Measurements from ENCODE around the gene PRPF8. TPM values are rescaled to one million over a fixed set of nuclear protein-coding genes. Genes with fewer than 3 reads are reported as not detected.

Gene PRPF8
- total and polyA plus RNA-seq, 2 experiments from 2014 or later, result 72.2 to 93.8 TPM

- Histone ChIP-seq H3K9me2 (ENCODE audit: insufficient read depth) (no peaks in the 10 kb centered on the region), H3K9me3 (ENCODE audit: low read depth) (no peaks in the 10 kb centered on the region), H3K79me2 (ENCODE audit: insufficient read depth) (peaks cover 16% of the 10 kb centered on the region), H3F3A (ENCODE audit: insufficient read depth) (peaks cover 13% of the 10 kb centered on the region), H3K36me3 (ENCODE audit: low read depth) (peaks cover 8% of the 10 kb centered on the region; the same call in 1 of the 2 replicates), H3K4me2 (ENCODE audit: unreplicated experiment) (no peak overlapping the region), H3K9ac (no peak overlapping the region; the same call in 1 of the 2 replicates), H2AFZ (no peak overlapping the region), H3K4me1 (ENCODE audit: insufficient read depth) (peaks cover 13% of the 10 kb centered on the region), H3K27ac (peak overlapping the region; percentile 99; the same call in 1 of the 2 replicates), H3K4me3 (no peak overlapping the region), H4K20me1 (ENCODE audit: insufficient read depth) (peaks cover 7% of the 10 kb centered on the region; the same call in 1 of the 2 replicates), H3K27me3 (replicated peaks; ENCODE audit: insufficient read depth) (no peaks in the 10 kb centered on the region)
- in situ Hi-C loops (cut with MboI), result no loop called here
- no peak for TF ChIP-seq EZH2 (IDR thresholded peaks at IDR 0.05; ENCODE audit: insufficient read depth, poor library complexity, severe bottlenecking)
- TF ChIP-seq EZH2phosphoT487 (IDR thresholded peaks at IDR 0.05; ENCODE audit: insufficient read depth, low read depth), result no peak
- 72% methylated on average over 19 of the region's 19 CpGs for WGBS, 2 experiments (ENCODE audit: low coverage in 1 of 2, low lambda C conversion rate in 2 of 2, missing lambda C conversion rate in 2 of 2)
- DNase-seq, result no peak
These were observed 33.9 kb upstream of the PRPF8 start for GRCh38 chr17:1718362-1719165.

- peaks cover 28% of the 10 kb centered on the region for H3K4me1 ChIP-seq (ENCODE audit: insufficient read depth)
- H3K4me2 ChIP-seq (ENCODE audit: unreplicated experiment), result peak overlapping the region; percentile 95
- no peaks in the 10 kb centered on the region for H3K9me3 ChIP-seq (ENCODE audit: low read depth)
- H3K27me3 ChIP-seq (replicated peaks; ENCODE audit: insufficient read depth), result no peaks in the 10 kb centered on the region
- H3K79me2 ChIP-seq (ENCODE audit: insufficient read depth), result peaks cover 31% of the 10 kb centered on the region
- peaks cover 23% of the 10 kb centered on the region for H3F3A ChIP-seq (ENCODE audit: insufficient read depth)
- peak overlapping the region; percentile 97 for H3K9ac ChIP-seq
- peak overlapping the region; percentile 84 for H2AFZ ChIP-seq
- peak; percentile 100 for DNase-seq
- H3K4me3 ChIP-seq, result peak overlapping the region; percentile 83
- H3K9me2 ChIP-seq (ENCODE audit: insufficient read depth), result no peaks in the 10 kb centered on the region
- 1 to 2% methylated on average over 13 of the region's 13 CpGs for WGBS, 2 experiments (ENCODE audit: low coverage in 1 of 2, low lambda C conversion rate in 2 of 2, missing lambda C conversion rate in 2 of 2)
- peaks cover 21% of the 10 kb centered on the region; the same call in 1 of the 2 replicates for H4K20me1 ChIP-seq (ENCODE audit: insufficient read depth)
- TF ChIP-seq EZH2phosphoT487 (IDR thresholded peaks at IDR 0.05; ENCODE audit: insufficient read depth, low read depth) (no peak), EZH2 (IDR thresholded peaks at IDR 0.05; ENCODE audit: insufficient read depth, poor library complexity, severe bottlenecking) (no peak)
- peak overlapping the region; percentile 99 for H3K27ac ChIP-seq
- in situ Hi-C loops (cut with MboI), result no loop called here
- H3K36me3 ChIP-seq (ENCODE audit: low read depth), result peaks cover 23% of the 10 kb centered on the region
These were observed 32.4 kb upstream of the PRPF8 start for GRCh38 chr17:1716912-1717695.

DNA sequence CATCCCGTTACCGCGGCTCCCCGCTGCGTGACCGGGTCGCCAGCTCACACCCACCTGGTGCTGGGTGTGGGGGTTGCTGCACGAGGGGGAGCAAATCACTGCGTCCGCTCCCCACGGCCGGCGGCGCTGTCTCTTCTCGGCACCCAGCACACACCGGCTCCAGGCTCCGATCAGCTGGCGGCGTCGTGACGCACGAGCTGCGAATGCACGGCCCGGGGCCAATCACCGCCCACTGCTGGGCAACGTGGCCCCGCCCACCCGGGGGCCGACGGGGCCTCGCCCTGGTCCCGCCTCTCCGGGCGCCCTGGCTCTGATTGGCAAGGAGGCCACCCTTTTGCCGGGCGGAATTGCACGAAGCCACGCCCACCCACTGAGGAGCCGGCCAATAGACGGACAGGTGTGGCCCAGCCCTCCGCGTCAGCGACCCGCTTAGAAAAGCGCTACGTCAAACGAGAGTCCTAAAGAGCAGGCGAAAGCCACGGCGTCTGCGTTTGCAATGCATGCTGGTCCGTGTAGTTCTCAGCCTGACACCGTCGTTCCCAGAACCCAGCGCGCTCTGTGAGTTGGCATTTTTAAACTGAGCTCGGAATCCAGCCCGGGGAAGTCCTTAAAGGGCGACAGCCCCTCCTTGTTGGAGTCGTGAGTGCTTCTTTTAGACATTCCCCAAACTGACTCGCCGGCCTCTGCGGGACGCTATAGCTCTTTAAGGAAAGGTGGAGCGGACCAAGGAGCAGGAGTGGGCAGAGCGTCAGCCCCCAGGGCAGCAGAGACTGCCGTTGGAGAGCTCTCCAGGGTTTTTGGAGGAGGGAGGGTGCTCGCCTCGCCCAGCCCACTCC, 31.6 kb upstream of the PRPF8 start:
- Histone ChIP-seq H3K9me3 (ENCODE audit: low read depth) (no peaks in the 10 kb centered on the region), H3K4me1 (ENCODE audit: insufficient read depth) (peaks cover 36% of the 10 kb centered on the region), H3K27ac (peak overlapping the region; percentile 99), H3K79me2 (ENCODE audit: insufficient read depth) (peaks cover 39% of the 10 kb centered on the region), H3K9me2 (ENCODE audit: insufficient read depth) (no peaks in the 10 kb centered on the region), H3K27me3 (replicated peaks; ENCODE audit: insufficient read depth) (no peaks in the 10 kb centered on the region), H3F3A (ENCODE audit: insufficient read depth) (peaks cover 31% of the 10 kb centered on the region), H4K20me1 (ENCODE audit: insufficient read depth) (peaks cover 21% of the 10 kb centered on the region; the same call in 1 of the 2 replicates), H3K4me3 (peak overlapping the region; percentile 94), H3K4me2 (ENCODE audit: unreplicated experiment) (peak overlapping the region; percentile 95), H3K9ac (peak overlapping the region; percentile 99), H2AFZ (no peak overlapping the region), H3K36me3 (ENCODE audit: low read depth) (peaks cover 30% of the 10 kb centered on the region)
- in situ Hi-C loops (cut with MboI), result no loop called here
- peak; percentile 100 for DNase-seq
- no peak for TF ChIP-seq EZH2 (IDR thresholded peaks at IDR 0.05; ENCODE audit: insufficient read depth, poor library complexity, severe bottlenecking)
- TF ChIP-seq EZH2phosphoT487 (IDR thresholded peaks at IDR 0.05; ENCODE audit: insufficient read depth, low read depth), result no peak
- WGBS, 2 experiments (ENCODE audit: low coverage in 1 of 2, low lambda C conversion rate in 2 of 2, missing lambda C conversion rate in 2 of 2), result 1% methylated on average over 63 to 70 of the region's 70 CpGs

DNA sequence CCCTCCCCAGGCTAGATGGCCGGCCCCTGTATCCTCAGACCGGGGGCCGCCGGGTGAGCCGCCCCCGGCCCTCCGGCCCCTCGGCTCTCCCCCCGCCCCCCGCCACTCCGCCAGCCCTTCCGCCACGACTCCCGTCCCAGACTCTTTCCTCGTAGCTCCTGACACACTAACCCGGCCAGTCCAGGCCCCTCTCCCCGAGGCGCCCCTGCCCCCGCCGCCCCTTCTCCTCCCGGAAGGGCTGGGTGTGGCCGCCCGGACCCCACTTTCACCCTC, 31.1 kb upstream of the PRPF8 start:
- no peak for DNase-seq
- H3K36me3 ChIP-seq (ENCODE audit: low read depth), result peaks cover 30% of the 10 kb centered on the region
- no peak overlapping the region for H2AFZ ChIP-seq
- TF ChIP-seq EZH2 (IDR thresholded peaks at IDR 0.05; ENCODE audit: insufficient read depth, poor library complexity, severe bottlenecking) (no peak), EZH2phosphoT487 (IDR thresholded peaks at IDR 0.05; ENCODE audit: insufficient read depth, low read depth) (no peak)
- H3K27ac ChIP-seq, result peak overlapping the region; percentile 98
- H3F3A ChIP-seq (ENCODE audit: insufficient read depth), result peaks cover 34% of the 10 kb centered on the region
- in situ Hi-C loops (cut with MboI), result no loop called here
- 0 to 1% methylated on average over 2 to 23 of the region's 23 CpGs for WGBS, 2 experiments (ENCODE audit: low coverage in 1 of 2, low lambda C conversion rate in 2 of 2, missing lambda C conversion rate in 2 of 2)
- H3K4me1 ChIP-seq (ENCODE audit: insufficient read depth), result peaks cover 41% of the 10 kb centered on the region
- H3K9me2 ChIP-seq (ENCODE audit: insufficient read depth), result no peaks in the 10 kb centered on the region
- peak overlapping the region; percentile 94 for H3K4me3 ChIP-seq
- H3K9me3 ChIP-seq (ENCODE audit: low read depth), result no peaks in the 10 kb centered on the region
- no peaks in the 10 kb centered on the region for H3K27me3 ChIP-seq (replicated peaks; ENCODE audit: insufficient read depth)
- peak overlapping the region; percentile 84 for H3K4me2 ChIP-seq (ENCODE audit: unreplicated experiment)
- peaks cover 40% of the 10 kb centered on the region for H3K79me2 ChIP-seq (ENCODE audit: insufficient read depth)
- peaks cover 21% of the 10 kb centered on the region; the same call in 1 of the 2 replicates for H4K20me1 ChIP-seq (ENCODE audit: insufficient read depth)
- peak overlapping the region; percentile 99 for H3K9ac ChIP-seq

Measured in GM23248 (cell line).